GM12878 (cell line): Measurements from ENCODE around the gene REPIN1. TPM values are rescaled to one million over a fixed set of nuclear protein-coding genes. Genes with fewer than 3 reads are reported as not detected.

Experiments
- ATAC-seq: fragments of 200-7000 bp; cut with Tn5 transposase; 3 replicates; pipeline ENCODE4 v1.9.1; 2020; ENCODE audit warnings: mild to moderate bottlenecking, moderate library complexity
- BruUV-seq: library from RNA; stranded (reverse); fragments of 400-500 nt; replicated peaks from 2 replicates; lab custom pipeline; 2021; lab: Mats Ljungman, UMichigan
- CTCF ChIA-PET: fragments of 300-600 bp; sonication (Branson Sonifier 250); formaldehyde crosslinking; extraction: SDS; loops from one replicate; lab custom pipeline; 2021; ENCODE audit warnings: inconsistent platforms; lab: Yijun Ruan, JAX
- POLR2A ChIA-PET: fragments of 350-600 bp; formaldehyde crosslinking; extraction: SDS; loops from one replicate; lab custom pipeline; 2021; ENCODE audit warnings: inconsistent platforms; lab: Charles Lee
- RAD21 ChIA-PET: fragments of 300-600 bp; sonication (Branson Sonifier 250); formaldehyde crosslinking; loops from one replicate; lab custom pipeline; 2023; ENCODE audit warnings: antibody characterized with exemption; ENCODE audit not compliant: unreplicated experiment; lab: Charles Lee
- SMC1A ChIA-PET: fragments of 300-600 bp; sonication (Branson Sonifier 250); formaldehyde crosslinking; loops from one replicate; lab custom pipeline; 2023; ENCODE audit not compliant: unreplicated experiment, uncharacterized antibody; lab: Charles Lee
- DNase-seq: peaks from one replicate; pipeline ENCODE4 v3.0.0-alpha.2; 2011; ENCODE audit warnings: low read depth, low spot score
- FAIRE-seq: peaks from 3 replicates; lab custom pipeline; 2011; peaks lifted over from hg19 to GRCh38; lab: Jason Lieb, UNC
- H2AFZ ChIP-seq: 2 replicates; pipeline ENCODE4 v1.6.0; 2011; ENCODE audit warnings: low read depth, low read length, control low read depth; ENCODE audit not compliant: control insufficient read depth
- H3K27ac ChIP-seq: 2 replicates; pipeline ENCODE4 v1.5.1; 2011; ENCODE audit warnings: control low read depth; ENCODE audit not compliant: control insufficient read depth, insufficient read depth
- H3K27me3 ChIP-seq, 2 experiments: replicated peaks in 1 of 2; 2 replicates each; pipeline versions ENCODE4 v1.6.0 to v1.6.1; 2011; ENCODE audit warnings: low read length in 1 of 2; ENCODE audit not compliant: control insufficient read depth in 2 of 2, insufficient read depth in 2 of 2
- H3K36me3 ChIP-seq, 2 experiments: 2 replicates each; pipeline ENCODE4 v1.5.1; 2011; ENCODE audit warnings: low read length in 1 of 2; ENCODE audit not compliant: control insufficient read depth in 2 of 2, insufficient read depth in 2 of 2
- H3K4me1 ChIP-seq: 2 replicates; pipeline ENCODE4 v1.6.1; 2011; ENCODE audit warnings: mild to moderate bottlenecking, low read length, moderate library complexity, mixed read lengths; ENCODE audit not compliant: control insufficient read depth, insufficient read depth
- H3K4me2 ChIP-seq: 2 replicates; pipeline ENCODE4 v1.6.0; 2011; ENCODE audit warnings: control low read depth; ENCODE audit not compliant: control insufficient read depth, insufficient read depth
- H3K4me3 ChIP-seq: fragments of 200-600 bp; sonication (generic); 2 replicates; pipeline ENCODE4 v1.5.1; 2016
- H3K79me2 ChIP-seq: 2 replicates; pipeline ENCODE4 v1.6.0; 2011; ENCODE audit warnings: low read length; ENCODE audit not compliant: control insufficient read depth, insufficient read depth
- H3K9ac ChIP-seq: 2 replicates; pipeline ENCODE4 v1.8.0; 2011; ENCODE audit warnings: low read length, control low read depth, mixed read lengths; ENCODE audit not compliant: control insufficient read depth, insufficient read depth
- H3K9me3 ChIP-seq: replicated peaks from 3 replicates; pipeline ENCODE4 v1.5.1; 2011; ENCODE audit warnings: mild to moderate bottlenecking, low read length; ENCODE audit not compliant: control insufficient read depth, insufficient read depth
- H4K20me1 ChIP-seq: 2 replicates; pipeline ENCODE4 v1.6.0; 2011; ENCODE audit not compliant: control insufficient read depth, insufficient read depth
- BRCA1 ChIP-seq: IDR thresholded peaks from 2 replicates; pipeline ENCODE4 v1.6.1; 2011; ENCODE audit warnings: low read depth, low read length, improper control_type of control experiment
- ESRRA ChIP-seq: IDR thresholded peaks from 2 replicates; pipeline ENCODE4 v1.6.1; 2012; ENCODE audit warnings: mild to moderate bottlenecking, low read length, improper control_type of control experiment
- NFYA ChIP-seq: IDR thresholded peaks from 2 replicates; pipeline ENCODE4 v1.6.1; 2011; ENCODE audit warnings: low read depth, mild to moderate bottlenecking, low read length, improper control_type of control experiment, borderline replicate concordance
- POLR2A ChIP-seq: IDR thresholded peaks from 2 replicates; pipeline ENCODE4 v1.6.1; 2011; ENCODE audit warnings: low read depth, mild to moderate bottlenecking, low read length
- WRNIP1 ChIP-seq: IDR thresholded peaks from 2 replicates; pipeline ENCODE4 v1.6.1; 2011; ENCODE audit warnings: low read depth, low read length, improper control_type of control experiment, borderline replicate concordance
- WGBS: methylation state at CpG from one replicate; pipeline ENCODE4 v1.1.6; 2016; ENCODE audit warnings: low lambda C conversion rate; ENCODE audit not compliant: insufficient replicate concordance, insufficient coverage; ENCODE audit errors: missing lambda C conversion rate; 5-methylcytosine and 5-hydroxymethylcytosine counted together
- in situ Hi-C: fragments of 300-500 bp; cut with MboI; formaldehyde crosslinking; loops from 9 replicates; pipeline ENCODE4 v1.14.3; 2018; ENCODE audit warnings: mixed read lengths
- intact Hi-C: fragments of 100-400 bp; cut with micrococcal nuclease; formaldehyde crosslinking; loops from one replicate; pipeline ENCODE4 v1.14.2; 2022; ENCODE audit not compliant: unreplicated experiment
- polyA plus RNA-seq, 11 experiments: library from polyadenylated mRNA; depleted of rRNA in 4 of 11; unstranded in 6 of 11; stranded (reverse) in 5 of 11; fragments of >200 nt; fragmentation: Nextera tagmentation in 4 of 11; fragmentation: Illumina TruSeq in 1 of 11; extraction: Ambion mirVana in 4 of 11; extraction: Trizol in 1 of 11; gene quantifications; 1 replicate in 1 of 11; 2 replicates in 10 of 11; pipeline versions ENCODE4 v1.2.1 to v1.2.3, GENCODE V29; 2011 to 2016; ENCODE audit warnings: inconsistent platforms in 2 of 11, missing spikeins in 2 of 11, low read depth in 1 of 11
- total RNA-seq, 4 experiments: library from RNA; depleted of rRNA in 3 of 4; stranded (reverse); fragments of >200 nt in 3 of 4; fragmentation: Illumina TruSeq in 1 of 4; extraction: Trizol in 1 of 4; gene quantifications; 2 replicates each; pipeline versions ENCODE4 v1.2.1 to v1.2.3, GENCODE V29; 2013 to 2021

The REPIN1 gene
- total and polyA plus RNA-seq, 10 of the 15 experiments (the other 5 are each of a cell fraction or from before 2014, with no cell fraction given) = 5.1 to 172 (median 76.9) TPM

GRCh38 chr7:150330211-150330885, 38.3 kb upstream of the REPIN1 start:
- H3K27ac ChIP-seq = no peak overlapping the region
- H3K36me3 ChIP-seq = peaks cover 6 to 20% of the 10 kb centered on the region in 2 experiments
- BruUV-seq = no TSS peak
- WGBS = 89% methylated on average over 19 of the region's 19 CpGs
- ATAC-seq (no peak), FAIRE-seq (no peak), DNase-seq (no peak)
- SMC1A ChIA-PET = interaction anchor here (1.2 kb wide), 1 partner anchor 13 kb away, joined by 4 read pairs; no protein-coding TSS in a partner anchor
- RAD21 ChIA-PET = no interaction called here
- no peak overlapping the region for H3K4me2 ChIP-seq
- H2AFZ ChIP-seq = no peak overlapping the region
- in situ Hi-C loops = no loop called here
- TF ChIP-seq NFYA = no peak
- peak; percentile 9; the same call in 1 of the 2 replicates for TF ChIP-seq POLR2A
- CTCF ChIA-PET = interaction anchor here (0.8 to 1.2 kb wide), 2 partner anchors 19 to 91 kb away, joined by 3 read pairs; no protein-coding TSS in a partner anchor
- no peaks in the 10 kb centered on the region for H3K9me3 ChIP-seq
- no peaks in the 10 kb centered on the region for H3K4me1 ChIP-seq
- POLR2A ChIA-PET = interaction anchor here (1.3 kb wide), 1 partner anchor 47 kb away, joined by 3 read pairs; no protein-coding TSS in a partner anchor
- no peak overlapping the region for H3K4me3 ChIP-seq
- H4K20me1 ChIP-seq = no peaks in the 10 kb centered on the region
- no peak overlapping the region for H3K9ac ChIP-seq
- no peaks in the 10 kb centered on the region for H3K27me3 ChIP-seq
- intact Hi-C loops = no loop called here
- peaks cover under 1% of the 10 kb centered on the region for H3K79me2 ChIP-seq

GRCh38 chr7:150332852-150333635, 35.6 kb upstream of the REPIN1 start:
- H2AFZ ChIP-seq = no peak overlapping the region
- H4K20me1 ChIP-seq = no peaks in the 10 kb centered on the region
- DNase-seq (no peak), ATAC-seq (no peak)
- ChIA-PET SMC1A (no interaction called here), RAD21 (no interaction called here), CTCF (no interaction called here)
- H3K9me3 ChIP-seq = no peaks in the 10 kb centered on the region
- no TSS peak for BruUV-seq
- no peak overlapping the region for H3K4me3 ChIP-seq
- no peaks in the 10 kb centered on the region for H3K27me3 ChIP-seq
- WGBS = 96% methylated on average over 18 of the region's 18 CpGs
- H3K4me2 ChIP-seq = no peak overlapping the region
- no peaks in the 10 kb centered on the region for H3K79me2 ChIP-seq
- TF ChIP-seq BRCA1 (no peak), WRNIP1 (no peak), ESRRA (no peak)
- TF ChIP-seq, all 136 proteins: peak for 0
- H3K4me1 ChIP-seq = no peaks in the 10 kb centered on the region
- intact Hi-C loops (no loop called here), in situ Hi-C loops (no loop called here)
- H3K27ac ChIP-seq = no peak overlapping the region
- H3K36me3 ChIP-seq = peaks cover 11 to 13% of the 10 kb centered on the region in 2 experiments
- POLR2A ChIA-PET = no interaction called here
- no peak for FAIRE-seq
- no peak overlapping the region for H3K9ac ChIP-seq
